H9 (cell line): ENCODE measurements around the gene CCDC3. TPM values are rescaled to one million over a fixed set of nuclear protein-coding genes. Genes with fewer than 3 reads are reported as not detected.

ENCODE experiments used
- DNase-seq: peaks from one replicate; pipeline ENCODE4 v3.0.0-alpha.2; 2017
- H2AFZ ChIP-seq: one replicate; pipeline ENCODE4 v1.6.1; 2013; ENCODE audit warnings: mild to moderate bottlenecking, low read length, control low read depth, moderate library complexity
- H2AK5ac ChIP-seq: 2 replicates; pipeline ENCODE4 v1.6.1; 2013; ENCODE audit warnings: low read length, control low read depth, mixed read lengths; ENCODE audit not compliant: insufficient read length
- H2BK120ac ChIP-seq: one replicate; pipeline ENCODE4 v1.6.1; 2013; ENCODE audit warnings: low read depth, mild to moderate bottlenecking, low read length, control low read depth, inconsistent platforms; ENCODE audit not compliant: poor library complexity, severe bottlenecking
- H2BK12ac ChIP-seq: 2 replicates; pipeline ENCODE4 v1.6.1; 2013; ENCODE audit warnings: low read length, control low read depth, mixed read lengths, low read depth; ENCODE audit not compliant: insufficient read length
- H2BK15ac ChIP-seq: 2 replicates; pipeline ENCODE4 v1.6.1; 2013; ENCODE audit warnings: low read depth, low read length, control low read depth
- H2BK20ac ChIP-seq: one replicate; pipeline ENCODE4 v1.6.1; 2013; ENCODE audit warnings: low read depth, mild to moderate bottlenecking, low read length, control low read depth, inconsistent platforms; ENCODE audit not compliant: poor library complexity, severe bottlenecking
- H2BK5ac ChIP-seq: 2 replicates; pipeline ENCODE4 v1.6.1; 2013; ENCODE audit warnings: low read length, control low read depth, mixed read lengths; ENCODE audit not compliant: insufficient read length
- H3K14ac ChIP-seq: 2 replicates; pipeline ENCODE4 v1.6.1; 2013; ENCODE audit warnings: low read length, control low read depth; ENCODE audit not compliant: insufficient read depth
- H3K18ac ChIP-seq: 2 replicates; pipeline ENCODE4 v1.6.1; 2013; ENCODE audit warnings: low read depth, mild to moderate bottlenecking, mixed read lengths, low read length, control low read depth; ENCODE audit not compliant: insufficient read length
- H3K23ac ChIP-seq: 2 replicates; pipeline ENCODE4 v1.6.1; 2013; ENCODE audit warnings: low read length, control low read depth, mixed read lengths, low read depth; ENCODE audit not compliant: insufficient read length
- H3K23me2 ChIP-seq: 2 replicates; pipeline ENCODE4 v1.6.1; 2013; ENCODE audit warnings: low read depth, mild to moderate bottlenecking, mixed read lengths, low read length, control low read depth; ENCODE audit not compliant: insufficient read length, poor library complexity, severe bottlenecking
- H3K27ac ChIP-seq: 2 replicates; pipeline ENCODE4 v1.5.1; 2013; ENCODE audit warnings: low read length, control low read depth, mixed read lengths, low read depth; ENCODE audit not compliant: insufficient read length
- H3K27me3 ChIP-seq: 2 replicates; pipeline ENCODE4 v1.6.1; 2013; ENCODE audit warnings: low read length, control low read depth, inconsistent platforms; ENCODE audit not compliant: insufficient read depth
- H3K4ac ChIP-seq: 2 replicates; pipeline ENCODE4 v1.6.1; 2013; ENCODE audit warnings: low read depth, mild to moderate bottlenecking, control low read depth, inconsistent platforms, low read length, moderate library complexity
- H3K4me1 ChIP-seq: 2 replicates; pipeline ENCODE4 v1.6.1; 2013; ENCODE audit warnings: low read length, control low read depth, inconsistent platforms; ENCODE audit not compliant: insufficient read depth
- H3K4me2 ChIP-seq: 2 replicates; pipeline ENCODE4 v1.6.1; 2013; ENCODE audit warnings: low read length, control low read depth, mixed read lengths; ENCODE audit not compliant: insufficient read length, insufficient read depth
- H3K56ac ChIP-seq: 2 replicates; pipeline ENCODE4 v1.6.1; 2013; ENCODE audit warnings: low read depth, mild to moderate bottlenecking, mixed read lengths, low read length, control low read depth; ENCODE audit not compliant: insufficient read length
- H3K79me1 ChIP-seq: 2 replicates; pipeline ENCODE4 v1.6.1; 2013; ENCODE audit warnings: low read depth, mild to moderate bottlenecking, moderate library complexity, low read length, control low read depth, inconsistent platforms; ENCODE audit not compliant: insufficient read depth, poor library complexity, severe bottlenecking
- H3K79me2 ChIP-seq: 2 replicates; pipeline ENCODE4 v1.6.1; 2013; ENCODE audit warnings: low read length, control low read depth, inconsistent platforms; ENCODE audit not compliant: insufficient read depth
- H3K9ac ChIP-seq: 2 replicates; pipeline ENCODE4 v1.6.1; 2013; ENCODE audit warnings: low read length, control low read depth, mixed read lengths; ENCODE audit not compliant: insufficient read length; ENCODE audit errors: extremely low read depth
- H3K9me3 ChIP-seq: one replicate; pipeline ENCODE4 v1.6.1; 2013; ENCODE audit warnings: low read depth, low read length, inconsistent platforms; ENCODE audit not compliant: control insufficient read depth
- H3T11ph ChIP-seq: one replicate; pipeline ENCODE4 v1.6.1; 2013; ENCODE audit warnings: mild to moderate bottlenecking, low read length, control low read depth, inconsistent platforms
- H4K20me1 ChIP-seq: one replicate; pipeline ENCODE4 v1.6.1; 2013; ENCODE audit not compliant: control insufficient read depth, insufficient read length, insufficient read depth
- H4K5ac ChIP-seq: 2 replicates; pipeline ENCODE4 v1.6.1; 2013; ENCODE audit warnings: low read depth, mild to moderate bottlenecking, mixed read lengths, low read length, control low read depth; ENCODE audit not compliant: insufficient read length
- H4K8ac ChIP-seq: replicated peaks from 2 replicates; pipeline ENCODE4 v1.6.1; 2013; ENCODE audit warnings: low read length, control low read depth, mixed read lengths, low read depth; ENCODE audit not compliant: insufficient read length
- H4K91ac ChIP-seq: 2 replicates; pipeline ENCODE4 v1.6.1; 2013; ENCODE audit warnings: low read depth, mild to moderate bottlenecking, moderate library complexity, mixed read lengths, low read length, control low read depth; ENCODE audit not compliant: insufficient read length
- H3K27ac Mint-ChIP-seq, 3 experiments: 2 replicates in 2 of 3; 3 replicates in 1 of 3; pipeline ENCODE4 v1.8.0; 2020 to 2021; ENCODE audit warnings: mixed read lengths in 3 of 3, mild to moderate bottlenecking in 1 of 3, moderate library complexity in 1 of 3
- H3K27me3 Mint-ChIP-seq: 2 replicates; pipeline ENCODE4 v1.8.0; 2021; ENCODE audit warnings: low read depth, mild to moderate bottlenecking, moderate library complexity, mixed read lengths
- H3K36me3 Mint-ChIP-seq, 3 experiments: 2 replicates in 2 of 3; 3 replicates in 1 of 3; pipeline ENCODE4 v1.8.0; 2020 to 2021; ENCODE audit warnings: low read depth in 3 of 3, mixed read lengths in 3 of 3; ENCODE audit not compliant: insufficient read depth in 1 of 3
- H3K4me1 Mint-ChIP-seq, 2 experiments: 2 replicates each; pipeline ENCODE4 v1.8.0; 2020; ENCODE audit warnings: mixed read lengths in 2 of 2
- H3K4me3 Mint-ChIP-seq, 2 experiments: 2 replicates in 1 of 2; 3 replicates in 1 of 2; pipeline ENCODE4 v1.8.0; 2020 to 2021; ENCODE audit warnings: mild to moderate bottlenecking in 2 of 2, mixed read lengths in 2 of 2, moderate library complexity in 1 of 2
- H3K9me3 Mint-ChIP-seq, 2 experiments: 2 replicates in 1 of 2; 3 replicates in 1 of 2; pipeline ENCODE4 v1.8.0; 2020; ENCODE audit warnings: mild to moderate bottlenecking in 2 of 2, mixed read lengths in 2 of 2, moderate library complexity in 1 of 2
- CTCF ChIP-seq: fragments of 200-600 bp; sonication (generic); conservative IDR thresholded peaks from 3 replicates; pipeline ENCODE4 v1.8.0; 2021; ENCODE audit warnings: antibody characterized with exemption, mild to moderate bottlenecking
- WGBS: extraction: QIAGEN DNeasy Blood & Tissue Kit; methylation state at CpG from one replicate; pipeline ENCODE4 v1.1.7; 2013; ENCODE audit warnings: missing lambda C conversion rate, low lambda C conversion rate, mixed read lengths; ENCODE audit not compliant: insufficient read length; ENCODE audit errors: extremely low coverage; 5-methylcytosine and 5-hydroxymethylcytosine counted together
- total RNA-seq: library from RNA; stranded (reverse); gene quantifications from 2 replicates; pipeline ENCODE4 v1.2.1, GENCODE V29; 2021

Gene CCDC3
- total RNA-seq, 1 experiment from 2014 or later = 2.3 TPM

GRCh38 chr10:12846718-12847117 is 154.8 kb downstream of the CCDC3 start:
- Histone ChIP-seq H2BK5ac (no peak overlapping the region), H3K27me3 (no peaks in the 10 kb centered on the region), H4K5ac (no peak overlapping the region), H2BK12ac (no peak overlapping the region), H3K4me1 (no peaks in the 10 kb centered on the region; the same call in 1 of the 2 replicates), H3K4me2 (no peak overlapping the region), H3K79me1 (no peaks in the 10 kb centered on the region), H2AK5ac (no peak overlapping the region), H3K23me2 (no peaks in the 10 kb centered on the region), H2BK20ac (no peak overlapping the region), H2AFZ (no peak overlapping the region), H3K9ac (no peak overlapping the region), H3K14ac (no peak overlapping the region), H2BK15ac (no peak overlapping the region), H3K79me2 (no peaks in the 10 kb centered on the region), H4K91ac (no peak overlapping the region), H3K23ac (no peak overlapping the region), H3T11ph (no peak overlapping the region), H3K56ac (no peak overlapping the region), H4K8ac (no peak overlapping the region), H2BK120ac (no peak overlapping the region), H3K9me3 (no peaks in the 10 kb centered on the region), H3K18ac (no peak overlapping the region), H4K20me1 (no peaks in the 10 kb centered on the region), H3K4ac (no peak overlapping the region), H3K27ac (no peak overlapping the region)
- H3K9me3 Mint-ChIP-seq = no peaks in the 10 kb centered on the region
- H3K27me3 Mint-ChIP-seq = no peaks in the 10 kb centered on the region; the same call in 1 of the 2 replicates
- peaks cover 4 to 5% of the 10 kb centered on the region in 2 experiments; a peak in 1 of 4 replicates for H3K4me1 Mint-ChIP-seq
- no peak for TF ChIP-seq CTCF
- no peak overlapping the region for H3K27ac Mint-ChIP-seq
- H3K36me3 Mint-ChIP-seq = no peaks in the 10 kb centered on the region; a peak in 1 of 7 replicates
- no CpG with 5 or more reads among the region's 1 CpG for WGBS
- DNase-seq = no peak
- H3K4me3 Mint-ChIP-seq = no peak overlapping the region

Other genes starting within 250 kb of the CCDC3 start
- gene OPTN, start 98.5 kb upstream of the CCDC3 start, total RNA-seq = 13.6 and 16.1 TPM in 2 replicates
- gene MCM10, start 159.8 kb upstream of the CCDC3 start, total RNA-seq = 63.9 and 67.4 TPM in 2 replicates
- gene UCMA, start 232.7 kb upstream of the CCDC3 start, total RNA-seq = not detected in 2 replicates